ENCODE data around the gene CISD3. TPM values are rescaled to one million over a fixed set of nuclear protein-coding genes. Genes with fewer than 3 reads are reported as not detected.
A peak's percentile ranks its signal among the peaks of the same experiment; 100 is the strongest.

The CISD3 gene
- total and polyA plus RNA-seq, 2 of the 8 experiments (the other 6 are each of a cell fraction or from before 2014, with no cell fraction given), result 9.4 to 11.1 TPM

- no peak overlapping the region for H3K18ac ChIP-seq (ENCODE audit: extremely low read depth, low read length)
- H2BK12ac ChIP-seq (ENCODE audit: low read depth, low read length), result no peak overlapping the region
- no peak overlapping the region for H2BK5ac ChIP-seq (ENCODE audit: low read depth, low read length)
- H2AK5ac ChIP-seq (ENCODE audit: low read depth, low read length), result no peak overlapping the region
- DNase-seq (ENCODE audit: low read depth in 1 of 2, low spot score in 2 of 2), result no peak
- H3K23ac ChIP-seq (ENCODE audit: insufficient read length), result no peak overlapping the region
- no peak overlapping the region; the same call in 1 of the 2 replicates for H4K8ac ChIP-seq (ENCODE audit: extremely low read depth, insufficient read depth, low read length)
- 93% methylated on average over 9 of the region's 9 CpGs; no CpG with 5 or more reads in 1 of the 2 experiments for WGBS, 2 experiments (ENCODE audit: extremely low coverage in 1 of 2, insufficient coverage in 1 of 2, insufficient read length in 1 of 2, insufficient replicate concordance in 2 of 2, low coverage in 1 of 2, low lambda C conversion rate in 2 of 2, missing lambda C conversion rate in 1 of 2)
- H4K5ac ChIP-seq (ENCODE audit: insufficient read length, low read depth, low read length), result no peak overlapping the region
- ChIA-PET CTCF (ENCODE audit: partially characterized antibody) (interaction anchor here (0.6 to 5.4 kb wide), 14 partner anchors 11 to 323 kb away, joined by 3 to 49 read pairs (median 19); partner anchors contain the start of genes EPOP and MLLT6), POLR2A (ENCODE audit: partially characterized antibody) (interaction anchor here (0.7 to 3.7 kb wide), 4 partner anchors 11 to 16 kb away, joined by 3 to 29 read pairs (median 14); partner anchors contain the start of gene PCGF2)
- peak in 1 of 2 experiments; percentile 7; a peak in 1 of 3 replicates for TF ChIP-seq POLR2A (IDR thresholded peaks at IDR 0.05; ENCODE audit: control extremely low read depth in 1 of 2, low read depth in 2 of 2, low read length in 2 of 2)
- TF ChIP-seq USF2 (IDR thresholded peaks at IDR 0.05; ENCODE audit: low read length), result no peak
- H3K4me1 ChIP-seq (replicated peaks in 1 of 4; ENCODE audit: control insufficient read depth in 3 of 4, insufficient read depth in 4 of 4, low read length in 3 of 4), result peaks cover 0 to 14% (median 6%) of the 10 kb centered on the region in 4 experiments; a peak in 5 of 7 replicates
- H2BK120ac ChIP-seq (replicated peaks; ENCODE audit: low read depth, low read length), result no peak overlapping the region
- no peak overlapping the region for H3K4me3 ChIP-seq (ENCODE audit: extremely low read depth in 1 of 4, insufficient read depth in 2 of 4, low read depth in 3 of 4, low read length in 4 of 4)
- H3K4me2 ChIP-seq (ENCODE audit: insufficient read depth in 1 of 2, low read depth in 2 of 2, low read length in 2 of 2), result no peak overlapping the region
- H2BK15ac ChIP-seq (ENCODE audit: low read length), result no peak overlapping the region
- peaks cover 11 to 35% of the 10 kb centered on the region in 2 experiments for H4K20me1 ChIP-seq (replicated peaks in 1 of 2; ENCODE audit: control insufficient read depth in 1 of 2, insufficient read depth in 2 of 2, low read length in 2 of 2)
- H3K27me3 ChIP-seq (replicated peaks in 1 of 4; ENCODE audit: control insufficient read depth in 3 of 4, extremely low read depth in 1 of 4, insufficient read depth in 3 of 4, low read length in 3 of 4), result peaks cover 0 to 9% (median 6%) of the 10 kb centered on the region in 4 experiments; a peak in 3 of 7 replicates
- peaks cover under 1 to 14% (median 9%) of the 10 kb centered on the region in 4 experiments; a peak in 7 of 8 replicates for H3K36me3 ChIP-seq (ENCODE audit: control insufficient read depth in 2 of 4, insufficient read depth in 4 of 4, low read length in 3 of 4)
- no peaks in the 10 kb centered on the region for H3K9me3 ChIP-seq (ENCODE audit: insufficient read depth in 2 of 2, low read depth in 1 of 2, low read length in 1 of 2)
- H3K79me2 ChIP-seq (ENCODE audit: control insufficient read depth in 1 of 2, insufficient read depth in 2 of 2, low read length in 2 of 2), result no peaks in the 10 kb centered on the region
- H3K23me2 ChIP-seq (ENCODE audit: low read depth, low read length), result peaks cover 9% of the 10 kb centered on the region; the same call in 1 of the 2 replicates
- no peaks in the 10 kb centered on the region for H3K79me1 ChIP-seq (ENCODE audit: low read depth, low read length)
- no peak for FAIRE-seq
- no peak overlapping the region for H2AFZ ChIP-seq (ENCODE audit: low read length)
- H3K14ac ChIP-seq (ENCODE audit: insufficient read length), result no peak overlapping the region
- no peak overlapping the region for H3K56ac ChIP-seq (replicated peaks; ENCODE audit: insufficient read length, low read depth, low read length)
- H4K91ac ChIP-seq (replicated peaks; ENCODE audit: insufficient read length, low read length), result no peak overlapping the region
- no peak overlapping the region for H2BK20ac ChIP-seq (ENCODE audit: low read length)
- no peak overlapping the region for H3K9ac ChIP-seq (replicated peaks in 1 of 4; ENCODE audit: extremely low read depth in 1 of 4, low read depth in 3 of 4, low read length in 3 of 4)
- no peak overlapping the region for H3K4ac ChIP-seq (replicated peaks; ENCODE audit: insufficient read length, low read depth, low read length)
- no peak overlapping the region for H3K27ac ChIP-seq (ENCODE audit: low read depth, low read length)
Observed at GRCh38 chr17:38733282-38733981, 3.3 kb downstream of the CISD3 start.

All from H1 (cell line).